GM18951 (cell line): ENCODE results near the gene PRSS12.
"Not testable (repeated sequence)": the region's sequence is repeated elsewhere in the genome, so short reads cannot be mapped to it uniquely, and the experiment has no call there.

Experiments used
- POLR2A ChIP-seq: IDR thresholded peaks from 4 replicates; pipeline ENCODE4 v1.6.1; 2011; ENCODE audit warnings: mild to moderate bottlenecking; ENCODE audit not compliant: insufficient read length, insufficient read depth; ENCODE audit errors: extremely low read depth
- in situ Hi-C: fragments of 300-500 bp; cut with MboI; formaldehyde crosslinking; loops from one replicate; pipeline ENCODE4 v1.12.0; 2022; ENCODE audit warnings: low sequenced_read_pairs, mixed read lengths, inconsistent platforms; ENCODE audit not compliant: unreplicated experiment

Gene PRSS12

GRCh38 chr4:118322831-118323502 is 29.8 kb downstream of the PRSS12 start:
- no peak for TF ChIP-seq POLR2A
- in situ Hi-C loops, result no loop called here

DNA sequence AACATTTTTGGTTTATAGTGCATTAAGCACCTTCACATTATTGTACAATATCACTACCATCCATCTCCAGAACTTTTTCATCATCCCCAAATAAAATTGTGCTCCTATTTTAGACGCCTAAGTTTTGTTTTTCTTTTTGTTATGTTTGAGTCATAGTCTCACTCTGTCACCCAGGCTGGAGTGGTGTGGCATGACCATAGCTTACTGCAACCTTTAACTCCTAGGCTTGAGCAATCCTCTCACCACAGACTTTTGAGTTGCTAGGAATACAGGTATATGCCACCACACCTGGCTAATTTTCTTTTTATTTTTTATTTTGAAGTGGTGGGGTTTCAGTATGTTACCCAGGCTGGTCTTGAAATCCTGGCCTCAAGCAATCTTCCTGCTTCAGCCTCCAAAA is 33.9 kb downstream of the PRSS12 start:
- no peak for TF ChIP-seq POLR2A
- in situ Hi-C loops, result no loop called here

GRCh38 chr4:118317691-118318090 is 35.1 kb downstream of the PRSS12 start:
- in situ Hi-C loops, result no loop called here
- no peak for TF ChIP-seq POLR2A

DNA sequence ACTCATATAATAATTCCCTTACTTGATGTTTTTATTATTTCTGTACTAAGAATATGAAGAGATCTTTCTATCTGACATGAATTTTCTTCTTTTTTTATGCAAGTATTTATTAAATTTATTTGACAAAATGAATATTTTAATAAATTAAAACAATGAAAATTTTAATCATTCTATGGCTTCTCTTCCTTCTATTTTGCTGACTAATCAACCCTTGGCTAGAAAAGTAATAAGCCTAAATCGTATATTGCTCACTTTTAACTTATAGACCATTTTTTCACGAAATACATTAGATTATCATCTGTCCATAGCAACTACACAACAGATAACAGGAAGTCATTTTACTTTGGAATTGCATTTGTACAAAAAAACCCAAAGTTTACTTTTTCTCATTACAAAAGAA is 38.6 kb downstream of the PRSS12 start:
- in situ Hi-C loops, result no loop called here
- TF ChIP-seq POLR2A, result no peak

GRCh38 chr4:118313098-118313497 is 39.7 kb downstream of the PRSS12 start:
- in situ Hi-C loops, result no loop called here
- no peak for TF ChIP-seq POLR2A

DNA sequence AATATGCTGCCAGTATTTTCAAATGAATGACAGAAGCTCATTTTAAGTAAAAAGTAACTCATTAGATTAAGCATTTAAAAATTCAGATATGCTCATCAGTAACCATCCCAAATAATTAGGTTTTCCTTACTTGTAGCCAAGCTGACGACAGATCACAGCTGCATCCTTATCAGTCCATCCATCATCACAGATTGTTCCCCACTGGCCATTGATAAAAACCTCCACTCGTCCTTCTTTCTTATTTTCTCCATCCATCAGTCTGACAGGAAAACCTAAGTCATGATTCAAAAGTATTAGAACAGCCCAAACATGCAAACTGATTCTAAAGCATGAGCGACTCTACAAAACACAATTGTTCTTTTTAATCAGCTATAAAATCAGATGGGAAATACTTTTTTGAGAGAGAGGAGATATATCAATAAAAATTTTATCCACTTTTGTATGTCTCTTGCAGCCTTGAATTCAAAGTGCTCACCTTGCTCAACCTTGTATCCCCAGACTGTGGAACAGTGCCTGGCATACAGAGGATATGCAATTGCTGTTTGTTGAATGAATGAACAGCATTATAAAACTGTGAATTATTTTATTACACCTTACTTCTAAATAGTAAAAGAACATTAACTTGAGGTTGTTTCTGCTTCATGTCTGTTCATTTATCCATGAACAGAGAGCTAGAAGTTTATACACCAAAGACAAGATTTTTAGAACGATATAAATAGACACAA is 44.3 kb downstream of the PRSS12 start:
- no peak for TF ChIP-seq POLR2A
- in situ Hi-C loops, result no loop called here

GRCh38 chr4:118307643-118308042 is 45.2 kb downstream of the PRSS12 start:
- in situ Hi-C loops, result no loop called here
- no peak for TF ChIP-seq POLR2A

DNA sequence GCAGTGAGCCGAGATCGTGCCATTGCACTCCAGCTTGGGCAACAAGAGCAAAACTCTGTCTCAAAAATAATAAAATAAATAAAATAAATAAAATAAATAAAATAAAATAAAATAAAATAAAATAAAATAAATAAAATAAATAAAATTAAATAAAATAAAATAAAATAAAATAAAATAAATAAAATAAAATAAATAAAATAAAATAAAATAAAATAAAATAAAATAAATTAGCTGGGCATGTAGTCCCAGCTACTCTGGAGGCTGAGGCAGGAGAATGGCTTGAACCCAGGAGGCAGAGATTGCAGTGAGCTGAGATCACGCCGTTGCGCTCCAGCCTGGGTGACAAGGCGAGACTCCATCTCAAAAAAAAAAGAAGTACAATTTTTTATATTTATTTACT is 53.2 kb downstream of the PRSS12 start:
- in situ Hi-C loops, result not testable (repeated sequence)

DNA sequence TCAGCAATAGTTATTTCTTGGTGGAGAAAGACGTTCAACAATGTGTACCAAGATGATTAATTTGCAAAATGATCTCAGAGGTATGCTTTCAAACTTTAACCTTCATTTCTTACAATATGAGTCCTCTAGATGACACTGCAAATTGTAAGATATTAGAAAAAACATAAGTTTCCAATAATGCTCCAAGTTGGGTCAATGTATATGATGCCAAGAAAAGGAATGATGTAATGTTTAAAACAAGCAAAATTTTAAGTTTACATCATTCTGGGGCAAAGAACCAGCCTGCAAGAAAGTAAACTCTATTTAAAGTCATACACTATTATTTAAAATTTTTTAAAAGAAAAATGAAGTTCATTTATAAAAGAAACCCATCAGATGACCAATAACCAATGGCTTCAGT is 56.1 kb downstream of the PRSS12 start:
- no peak for TF ChIP-seq POLR2A
- in situ Hi-C loops, result no loop called here

DNA sequence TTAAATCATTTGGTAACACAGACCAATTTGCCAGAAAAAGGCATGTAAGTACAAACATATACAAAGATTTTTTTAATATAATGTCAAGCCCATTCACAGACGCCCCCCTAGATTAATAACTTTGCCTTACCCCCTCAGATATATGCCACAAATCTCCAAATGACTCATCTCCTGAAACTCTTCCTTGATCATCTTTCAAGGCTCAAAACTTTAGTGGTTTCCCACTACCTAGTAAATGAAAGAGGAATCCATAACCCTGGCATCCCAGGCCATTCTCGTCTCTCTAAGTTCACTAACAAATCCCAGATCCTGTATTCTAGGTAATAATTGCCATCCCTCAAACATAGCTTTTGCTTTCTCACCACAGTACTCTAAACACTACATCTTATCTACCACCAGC is 61.9 kb downstream of the PRSS12 start:
- in situ Hi-C loops, result no loop called here

GRCh38 chr4:118289794-118290193 is 63.0 kb downstream of the PRSS12 start:
- in situ Hi-C loops, result no loop called here
- no peak for TF ChIP-seq POLR2A

More for the DNA sequence above, 61.9 kb downstream of the PRSS12 start:
- no peak for TF ChIP-seq POLR2A

- no peak for TF ChIP-seq POLR2A
- in situ Hi-C loops, result no loop called here
These were observed 64.9 kb downstream of the PRSS12 start for GRCh38 chr4:118287711-118288451.

DNA sequence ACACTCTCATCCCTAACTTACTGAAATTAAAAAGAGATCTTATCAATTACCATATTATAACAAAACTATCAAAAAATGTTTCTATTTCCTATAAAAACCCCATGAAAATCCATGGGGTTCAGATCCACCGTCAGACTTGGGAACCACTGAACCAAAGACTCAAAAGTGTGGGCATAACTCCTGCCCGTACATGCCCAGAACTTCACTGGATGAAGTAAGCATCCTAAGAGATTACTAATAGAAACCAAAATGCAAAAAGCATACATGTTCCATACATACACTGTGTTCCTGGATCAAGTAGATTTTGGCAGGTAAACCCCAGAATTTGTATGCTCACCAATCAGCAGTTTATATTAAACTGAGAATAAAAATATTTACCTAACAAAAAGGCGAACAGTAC is 66.1 kb downstream of the PRSS12 start:
- TF ChIP-seq POLR2A, result no peak
- in situ Hi-C loops, result no loop called here

GRCh38 chr4:118285931-118286330 is 66.9 kb downstream of the PRSS12 start:
- no peak for TF ChIP-seq POLR2A
- in situ Hi-C loops, result no loop called here
